MM.1S (cell line): ENCODE results near the gene CD24.

Experiments used
- CTCF ChIP-seq: fragments of 300-600 bp; sonication (generic); IDR thresholded peaks from 2 replicates; pipeline ENCODE4 v1.5.1; 2016; ENCODE audit warnings: antibody characterized with exemption, low read length, mixed read lengths
- EZH2 ChIP-seq: fragments of 300-600 bp; sonication (generic); optimal IDR thresholded peaks from 2 replicates; pipeline ENCODE3; 2017; ENCODE audit warnings: low read depth, mild to moderate bottlenecking, antibody characterized with exemption, low read length, mixed read lengths
- EZH2phosphoT487 ChIP-seq: fragments of 300-600 bp; sonication (generic); IDR thresholded peaks from 2 replicates; pipeline ENCODE4 v1.6.1; 2018; ENCODE audit warnings: antibody characterized with exemption, low read length

GRCh38 chr6:106922626-106923025 is 51.9 kb downstream of the CD24 start:
- no peak for TF ChIP-seq CTCF
- TF ChIP-seq EZH2phosphoT487 = no peak
- TF ChIP-seq EZH2 = no peak
